Osteoblast (primary cell): ENCODE measurements around the gene CTNNA1. TPM values are rescaled to one million over a fixed set of nuclear protein-coding genes. Genes with fewer than 3 reads are reported as not detected.
"Not testable (repeated sequence)": the region's sequence is repeated elsewhere in the genome, so short reads cannot be mapped to it uniquely, and the experiment has no call there.

Experiments
- DNase-seq: peaks from one replicate; pipeline ENCODE4 v3.0.0; 2011; ENCODE audit warnings: low spot score, mixed read lengths; ENCODE audit not compliant: insufficient read length; ENCODE audit errors: missing footprints
- H2AFZ ChIP-seq: 2 replicates; pipeline ENCODE4 v1.6.0; 2011; ENCODE audit warnings: mild to moderate bottlenecking, low read length
- H3K27ac ChIP-seq: 2 replicates; pipeline ENCODE4 v1.5.1; 2011; ENCODE audit warnings: mild to moderate bottlenecking, low read depth, low read length, moderate library complexity
- H3K27me3 ChIP-seq: 2 replicates; pipeline ENCODE4 v1.6.0; 2012; ENCODE audit warnings: mild to moderate bottlenecking, control low read depth, inconsistent platforms, low read length, moderate library complexity; ENCODE audit not compliant: insufficient read depth
- H3K36me3 ChIP-seq: 2 replicates; pipeline ENCODE4 v1.5.1; 2011; ENCODE audit warnings: mild to moderate bottlenecking, low read length, control low read depth, moderate library complexity; ENCODE audit not compliant: insufficient read depth
- H3K4me1 ChIP-seq: 2 replicates; pipeline ENCODE4 v1.5.1; 2011; ENCODE audit warnings: mild to moderate bottlenecking, low read length, control low read depth, moderate library complexity; ENCODE audit not compliant: insufficient read depth
- H3K4me2 ChIP-seq: 2 replicates; pipeline ENCODE4 v1.6.0; 2011; ENCODE audit warnings: mild to moderate bottlenecking, low read length; ENCODE audit not compliant: insufficient read depth
- H3K4me3 ChIP-seq: fragments of 200-600 bp; sonication (generic); 3 replicates; pipeline ENCODE4 v1.5.1; 2012; ENCODE audit warnings: mild to moderate bottlenecking, low read length, inconsistent platforms; ENCODE audit not compliant: insufficient read depth
- H3K79me2 ChIP-seq: 2 replicates; pipeline ENCODE4 v1.6.0; 2012; ENCODE audit warnings: mild to moderate bottlenecking, low read length, control low read depth, inconsistent platforms; ENCODE audit not compliant: insufficient read depth
- H3K9me3 ChIP-seq: 2 replicates; pipeline ENCODE4 v1.5.1; 2011; ENCODE audit warnings: low read depth, low read length, control low read depth
- H4K20me1 ChIP-seq: 2 replicates; pipeline ENCODE4 v1.6.0; 2012; ENCODE audit warnings: mild to moderate bottlenecking, low read length, control low read depth; ENCODE audit not compliant: insufficient read depth
- CTCF ChIP-seq: IDR thresholded peaks from 2 replicates; pipeline ENCODE4 v1.5.1; 2011; ENCODE audit warnings: mild to moderate bottlenecking, low read depth, low read length, moderate library complexity; ENCODE audit errors: extremely low read depth
- total RNA-seq: library from RNA; depleted of rRNA; stranded (reverse); fragments of >200 nt; gene quantifications from 2 replicates; pipeline ENCODE4 v1.2.3, GENCODE V29; 2012

CTNNA1 gene
- total RNA-seq, 1 donor: 432 TPM

- H3K36me3 ChIP-seq: peaks cover 7% of the 10 kb centered on the region
- no peak for TF ChIP-seq CTCF
- H3K27ac ChIP-seq: no peak overlapping the region
- H4K20me1 ChIP-seq: peaks cover 6% of the 10 kb centered on the region
- H3K79me2 ChIP-seq: peaks cover 33% of the 10 kb centered on the region
- H3K4me3 ChIP-seq: no peak overlapping the region
- no peaks in the 10 kb centered on the region for H3K27me3 ChIP-seq
- H3K4me1 ChIP-seq: peaks cover 8% of the 10 kb centered on the region
- H3K9me3 ChIP-seq: no peaks in the 10 kb centered on the region
- H2AFZ ChIP-seq: no peak overlapping the region
- DNase-seq: no peak
- no peak overlapping the region for H3K4me2 ChIP-seq
Measured at GRCh38 chr5:138918686-138919085, 165.5 kb downstream of the CTNNA1 start.

- H3K4me3 ChIP-seq: no peak overlapping the region
- H3K4me1 ChIP-seq: peaks cover 8% of the 10 kb centered on the region
- peaks cover 17% of the 10 kb centered on the region for H3K36me3 ChIP-seq
- no peaks in the 10 kb centered on the region for H3K27me3 ChIP-seq
- no peak overlapping the region for H3K27ac ChIP-seq
- H3K79me2 ChIP-seq: peaks cover 39% of the 10 kb centered on the region
- DNase-seq: no peak
- no peak overlapping the region for H3K4me2 ChIP-seq
- H3K9me3 ChIP-seq: no peaks in the 10 kb centered on the region
- peaks cover 8% of the 10 kb centered on the region for H4K20me1 ChIP-seq
- TF ChIP-seq CTCF: no peak
- H2AFZ ChIP-seq: no peak overlapping the region
Measured at GRCh38 chr5:138920181-138920580, 167.0 kb downstream of the CTNNA1 start.

GRCh38 chr5:138921362-138921761, 168.1 kb downstream of the CTNNA1 start:
- H3K27ac ChIP-seq, H3K4me1 ChIP-seq, H4K20me1 ChIP-seq, H3K9me3 ChIP-seq, H3K4me3 ChIP-seq, H2AFZ ChIP-seq, H3K27me3 ChIP-seq, H3K4me2 ChIP-seq: not testable (repeated sequence)
- peaks cover 44% of the 10 kb centered on the region for H3K79me2 ChIP-seq
- peaks cover 28% of the 10 kb centered on the region for H3K36me3 ChIP-seq
- DNase-seq: peak; percentile 23

- H3K79me2 ChIP-seq: peaks cover 52% of the 10 kb centered on the region
- peak; percentile 29 for DNase-seq
- H3K4me3 ChIP-seq: no peak overlapping the region
- H3K4me1 ChIP-seq: peaks cover 8% of the 10 kb centered on the region
- H3K36me3 ChIP-seq: peaks cover 37% of the 10 kb centered on the region
- H2AFZ ChIP-seq: no peak overlapping the region
- no peaks in the 10 kb centered on the region for H3K9me3 ChIP-seq
- no peak overlapping the region for H3K27ac ChIP-seq
- no peak overlapping the region for H3K4me2 ChIP-seq
- peaks cover 14% of the 10 kb centered on the region for H4K20me1 ChIP-seq
- TF ChIP-seq CTCF: no peak
- H3K27me3 ChIP-seq: no peaks in the 10 kb centered on the region
Measured at GRCh38 chr5:138922494-138922893, 169.3 kb downstream of the CTNNA1 start.
